SH-SY5Y (cell line): Measurements from ENCODE around the gene NOX5.

ENCODE experiments used
- GATA2 ChIP-seq: IDR thresholded peaks from 2 replicates; pipeline ENCODE4 v1.6.1; 2011; ENCODE audit warnings: mild to moderate bottlenecking, low read depth, low read length
- GATA3 ChIP-seq: IDR thresholded peaks from 2 replicates; pipeline ENCODE4 v1.6.1; 2011; ENCODE audit warnings: low read depth, mild to moderate bottlenecking, low read length, moderate library complexity

Gene NOX5

GRCh38 chr15:69026355-69026754 lies 11.9 kb downstream of the NOX5 start:
- TF ChIP-seq GATA2 = no peak

- TF ChIP-seq GATA2 (no peak), GATA3 (no peak)
Measured at GRCh38 chr15:69027976-69028518, 13.6 kb downstream of the NOX5 start.

GRCh38 chr15:69031013-69032001 lies 16.8 kb downstream of the NOX5 start:
- TF ChIP-seq GATA3 (no peak), GATA2 (no peak)

GRCh38 chr15:69032031-69032430 lies 17.5 kb downstream of the NOX5 start:
- TF ChIP-seq GATA3 (no peak), GATA2 (no peak)

- TF ChIP-seq GATA3 = no peak
Measured at GRCh38 chr15:69032703-69033373, 18.3 kb downstream of the NOX5 start.

GRCh38 chr15:69034352-69034751 lies 19.9 kb downstream of the NOX5 start:
- no peak for TF ChIP-seq GATA2
- no peak for TF ChIP-seq GATA3

GRCh38 chr15:69035205-69035917 lies 20.9 kb downstream of the NOX5 start:
- no peak for TF ChIP-seq GATA2
- no peak for TF ChIP-seq GATA3

GRCh38 chr15:69035918-69036258 lies 21.4 kb downstream of the NOX5 start:
- TF ChIP-seq GATA3 = no peak
- no peak for TF ChIP-seq GATA2

GRCh38 chr15:69036826-69037225 lies 22.3 kb downstream of the NOX5 start:
- no peak for TF ChIP-seq GATA2
- TF ChIP-seq GATA3 = no peak

- no peak for TF ChIP-seq GATA2
- TF ChIP-seq GATA3 = no peak
Measured at GRCh38 chr15:69037482-69037881, 23.0 kb downstream of the NOX5 start.

GRCh38 chr15:69037977-69038376 lies 23.5 kb downstream of the NOX5 start:
- TF ChIP-seq GATA2 (no peak), GATA3 (no peak)

- TF ChIP-seq GATA3 (no peak), GATA2 (no peak)
Measured at GRCh38 chr15:69038508-69038907, 24.0 kb downstream of the NOX5 start.

- TF ChIP-seq GATA2 (no peak), GATA3 (no peak)
Measured at GRCh38 chr15:69039516-69040225, 25.2 kb downstream of the NOX5 start.

- TF ChIP-seq GATA2 = no peak
- TF ChIP-seq GATA3 = no peak
Measured at GRCh38 chr15:69042531-69042930, 28.0 kb downstream of the NOX5 start.
